Neural cell (in vitro differentiated cells): ENCODE results near the gene RIPOR2. TPM values are rescaled to one million over a fixed set of nuclear protein-coding genes. Genes with fewer than 3 reads are reported as not detected.

ENCODE experiments used
- H2AFZ ChIP-seq: fragments of 200-600, 300-800 bp; sonication (generic), shearing (Covaris generic); 2 replicates; pipeline ENCODE4 v1.6.0; 2014; ENCODE audit warnings: low read depth, mild to moderate bottlenecking, antibody characterized with exemption, low read length, moderate library complexity
- H3F3A ChIP-seq: fragments of 200-600 bp; shearing (Covaris generic); 2 replicates; pipeline ENCODE4 v1.6.1; 2016; ENCODE audit warnings: mild to moderate bottlenecking, moderate library complexity, mixed read lengths, antibody characterized with exemption, low read length; ENCODE audit not compliant: insufficient read depth, poor library complexity, severe bottlenecking
- H3K27ac ChIP-seq: fragments of 200-600, 300-800 bp; sonication (generic), shearing (Covaris generic); 2 replicates; pipeline ENCODE4 v1.5.1; 2014; ENCODE audit warnings: mild to moderate bottlenecking, low read length, moderate library complexity
- H3K27me3 ChIP-seq: fragments of 300-800, 200-600 bp; sonication (generic), shearing (Covaris generic); 2 replicates; pipeline ENCODE4 v1.6.0; 2014; ENCODE audit warnings: mild to moderate bottlenecking, low read depth, low read length, moderate library complexity; ENCODE audit not compliant: insufficient read depth
- H3K36me3 ChIP-seq: fragments of 300-800, 200-600 bp; sonication (generic), shearing (Covaris generic); 2 replicates; pipeline ENCODE4 v1.5.1; 2014; ENCODE audit warnings: mild to moderate bottlenecking, antibody characterized with exemption, low read length, moderate library complexity; ENCODE audit not compliant: insufficient read depth
- H3K4me2 ChIP-seq: fragments of 300-800, 200-600 bp; sonication (generic), shearing (Covaris generic); 2 replicates; pipeline ENCODE4 v1.6.0; 2014; ENCODE audit warnings: mild to moderate bottlenecking, low read length
- H3K4me3 ChIP-seq: fragments of 300-800, 200-600 bp; sonication (generic), shearing (Covaris generic); 2 replicates; pipeline ENCODE4 v1.5.1; 2014; ENCODE audit warnings: mild to moderate bottlenecking, low read length, moderate library complexity
- H3K79me2 ChIP-seq: fragments of 200-600 bp; shearing (Covaris generic); replicated peaks from 2 replicates; pipeline ENCODE4 v1.6.0; 2014; ENCODE audit warnings: mild to moderate bottlenecking, low read length, moderate library complexity; ENCODE audit not compliant: insufficient read depth
- H3K9ac ChIP-seq: fragments of 300-800, 200-600 bp; sonication (generic), shearing (Covaris generic); 2 replicates; pipeline ENCODE4 v1.6.1; 2016; ENCODE audit warnings: mild to moderate bottlenecking, low read length, mixed read lengths
- H3K9me2 ChIP-seq: fragments of 200-600 bp; shearing (Covaris generic); 2 replicates; pipeline ENCODE4 v1.6.1; 2016; ENCODE audit warnings: mild to moderate bottlenecking, low read length, mixed read lengths; ENCODE audit not compliant: insufficient read depth
- H3K9me3 ChIP-seq: fragments of 200-600, 300-800 bp; sonication (generic), shearing (Covaris generic); 2 replicates; pipeline ENCODE4 v1.6.1; 2016; ENCODE audit warnings: mild to moderate bottlenecking, mixed run types, low read length, moderate library complexity, mixed read lengths
- H4K20me1 ChIP-seq: fragments of 200-600 bp; shearing (Covaris generic); 2 replicates; pipeline ENCODE4 v1.6.1; 2016; ENCODE audit warnings: mild to moderate bottlenecking, mixed run types; ENCODE audit not compliant: insufficient read depth
- CTCF ChIP-seq: fragments of 450-650 bp; IDR thresholded peaks from 2 replicates; pipeline ENCODE4 v1.5.1; 2014; ENCODE audit warnings: antibody characterized with exemption, mild to moderate bottlenecking, moderate library complexity; ENCODE audit not compliant: poor library complexity, severe bottlenecking
- EP300 ChIP-seq: fragments of 450-650 bp; conservative IDR thresholded peaks from 2 replicates; pipeline ENCODE4 v1.6.1; 2014; ENCODE audit warnings: antibody characterized with exemption, mild to moderate bottlenecking, moderate library complexity; ENCODE audit not compliant: poor library complexity, severe bottlenecking
- EZH2 ChIP-seq: fragments of 200-600, 300-800 bp; shearing (Covaris generic), sonication (generic); IDR thresholded peaks from 2 replicates; pipeline ENCODE4 v1.6.1; 2014; ENCODE audit warnings: antibody characterized with exemption, low read length, borderline replicate concordance, mild to moderate bottlenecking; ENCODE audit not compliant: insufficient read depth, poor library complexity, severe bottlenecking
- MXI1 ChIP-seq: fragments of 450-650 bp; conservative IDR thresholded peaks from 2 replicates; pipeline ENCODE4 v1.6.1; 2014; ENCODE audit warnings: antibody characterized with exemption, mild to moderate bottlenecking; ENCODE audit not compliant: poor library complexity, severe bottlenecking
- POLR2AphosphoS5 ChIP-seq: IDR thresholded peaks from 2 replicates; pipeline ENCODE4 v1.6.1; 2012
- RAD21 ChIP-seq: fragments of 450-650 bp; conservative IDR thresholded peaks from 2 replicates; pipeline ENCODE4 v1.6.1; 2014; ENCODE audit warnings: antibody characterized with exemption, mild to moderate bottlenecking, moderate library complexity
- SMC3 ChIP-seq: fragments of 450-650 bp; conservative IDR thresholded peaks from 2 replicates; pipeline ENCODE4 v1.6.1; 2014; ENCODE audit warnings: antibody characterized with exemption, mild to moderate bottlenecking, moderate library complexity; ENCODE audit not compliant: poor library complexity
- TAF1 ChIP-seq: IDR thresholded peaks from 2 replicates; pipeline ENCODE4 v1.6.1; 2012; ENCODE audit warnings: low read depth
- polyA plus RNA-seq: library from polyadenylated mRNA; depleted of rRNA; stranded (reverse); fragments of >200 nt; gene quantifications from 2 replicates; pipeline ENCODE4 v1.2.3, GENCODE V29; 2014
- TF ChIP-seq, protein P1 (sequence below): IDR thresholded peaks from 2 replicates; pipeline ENCODE4 v1.6.1; 2012; ENCODE audit warnings: borderline replicate concordance

Gene RIPOR2
- polyA plus RNA-seq, 1 donor from 2014 or later: 83.8 TPM

DNA sequence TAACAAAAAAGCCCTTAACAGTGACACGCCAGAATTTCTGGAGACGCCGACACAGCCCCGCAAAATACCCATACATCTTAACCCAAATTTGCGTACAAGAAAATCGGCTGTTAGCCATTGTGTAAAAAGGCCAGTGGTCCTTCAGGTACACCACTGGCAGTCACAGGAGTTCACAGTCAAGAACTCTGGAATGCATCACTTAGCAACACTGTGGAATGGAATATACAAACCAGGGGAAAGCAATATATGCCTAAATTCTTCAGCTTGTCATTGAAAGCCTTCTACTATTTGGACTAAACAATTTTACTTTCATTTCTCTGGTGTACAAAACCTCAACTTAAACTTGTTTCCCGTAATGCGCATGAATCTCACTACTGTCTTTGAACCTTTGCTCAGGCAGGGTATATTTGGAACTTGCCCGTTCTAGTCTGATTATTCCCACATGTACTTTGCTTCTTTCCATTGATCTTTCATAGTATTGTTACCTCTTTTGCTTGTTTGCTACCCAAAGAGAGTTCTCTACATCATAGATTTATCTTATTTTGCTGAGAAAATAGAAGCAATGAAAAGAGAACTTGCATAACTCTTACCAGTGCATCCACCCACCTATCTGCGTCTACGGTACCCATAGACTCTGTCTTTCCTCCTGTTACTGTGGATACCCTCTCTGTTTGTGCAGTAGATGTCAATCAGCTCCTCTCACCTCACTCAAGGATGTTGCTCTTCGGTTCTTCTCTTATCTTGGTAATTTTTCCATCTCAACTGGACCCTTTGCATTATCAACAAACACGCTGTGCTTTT is 136.8 kb downstream of the RIPOR2 start, which contains the start of gene ARMH2:
Gene ARMH2, minus strand, starts transcription at position 178 of the 801 bp plus-strand sequence. Its CDS starts 60 bp downstream, at position 118.
- H3K4me2 ChIP-seq: no peak within 1 kb of the TSS

GRCh38 chr6:24797596-24798216 is 138.1 kb downstream of the RIPOR2 start:
- Histone ChIP-seq H3K36me3 (no peaks in the 10 kb centered on the region), H3K4me3 (no peak overlapping the region), H3F3A (no peaks in the 10 kb centered on the region), H3K27me3 (no peaks in the 10 kb centered on the region), H3K79me2 (no peaks in the 10 kb centered on the region), H3K9me2 (no peaks in the 10 kb centered on the region), H3K9ac (no peak overlapping the region), H4K20me1 (no peaks in the 10 kb centered on the region), H3K9me3 (no peaks in the 10 kb centered on the region), H2AFZ (no peak overlapping the region), H3K27ac (no peak overlapping the region), H3K4me2 (no peak overlapping the region)
- TF ChIP-seq SMC3: no peak
- no peak for TF ChIP-seq MXI1
- TF ChIP-seq RAD21: no peak
- TF ChIP-seq POLR2AphosphoS5: no peak
- TF ChIP-seq TAF1: no peak
- no peak for TF ChIP-seq EP300

More for the DNA sequence above, 136.8 kb downstream of the RIPOR2 start, which contains the start of gene ARMH2:
- no peak for TF ChIP-seq POLR2AphosphoS5
- no peak for TF ChIP-seq SMC3
- TF ChIP-seq CTCF: no peak
- no peak for TF ChIP-seq EZH2
- no peak for TF ChIP-seq MXI1
- no peak for TF ChIP-seq EP300
- TF ChIP-seq TAF1: no peak
- TF ChIP-seq RAD21: no peak
- TF ChIP-seq, protein P1, sequence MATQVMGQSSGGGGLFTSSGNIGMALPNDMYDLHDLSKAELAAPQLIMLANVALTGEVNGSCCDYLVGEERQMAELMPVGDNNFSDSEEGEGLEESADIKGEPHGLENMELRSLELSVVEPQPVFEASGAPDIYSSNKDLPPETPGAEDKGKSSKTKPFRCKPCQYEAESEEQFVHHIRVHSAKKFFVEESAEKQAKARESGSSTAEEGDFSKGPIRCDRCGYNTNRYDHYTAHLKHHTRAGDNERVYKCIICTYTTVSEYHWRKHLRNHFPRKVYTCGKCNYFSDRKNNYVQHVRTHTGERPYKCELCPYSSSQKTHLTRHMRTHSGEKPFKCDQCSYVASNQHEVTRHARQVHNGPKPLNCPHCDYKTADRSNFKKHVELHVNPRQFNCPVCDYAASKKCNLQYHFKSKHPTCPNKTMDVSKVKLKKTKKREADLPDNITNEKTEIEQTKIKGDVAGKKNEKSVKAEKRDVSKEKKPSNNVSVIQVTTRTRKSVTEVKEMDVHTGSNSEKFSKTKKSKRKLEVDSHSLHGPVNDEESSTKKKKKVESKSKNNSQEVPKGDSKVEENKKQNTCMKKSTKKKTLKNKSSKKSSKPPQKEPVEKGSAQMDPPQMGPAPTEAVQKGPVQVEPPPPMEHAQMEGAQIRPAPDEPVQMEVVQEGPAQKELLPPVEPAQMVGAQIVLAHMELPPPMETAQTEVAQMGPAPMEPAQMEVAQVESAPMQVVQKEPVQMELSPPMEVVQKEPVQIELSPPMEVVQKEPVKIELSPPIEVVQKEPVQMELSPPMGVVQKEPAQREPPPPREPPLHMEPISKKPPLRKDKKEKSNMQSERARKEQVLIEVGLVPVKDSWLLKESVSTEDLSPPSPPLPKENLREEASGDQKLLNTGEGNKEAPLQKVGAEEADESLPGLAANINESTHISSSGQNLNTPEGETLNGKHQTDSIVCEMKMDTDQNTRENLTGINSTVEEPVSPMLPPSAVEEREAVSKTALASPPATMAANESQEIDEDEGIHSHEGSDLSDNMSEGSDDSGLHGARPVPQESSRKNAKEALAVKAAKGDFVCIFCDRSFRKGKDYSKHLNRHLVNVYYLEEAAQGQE: no peak
- no peak within 1 kb of the TSS for H2AFZ ChIP-seq
- H3K27ac ChIP-seq: no peak within 1 kb of the TSS
- H3K4me3 ChIP-seq: no peak within 1 kb of the TSS
- H3F3A ChIP-seq: no peaks in the 10 kb centered on the region
- no peaks in the 10 kb centered on the region for H3K79me2 ChIP-seq
- no peaks in the 10 kb centered on the region for H3K36me3 ChIP-seq
- no peaks in the 10 kb centered on the region for H3K9me2 ChIP-seq
- H3K9ac ChIP-seq: no peak within 1 kb of the TSS
- no peaks in the 10 kb centered on the region for H4K20me1 ChIP-seq
- H3K27me3 ChIP-seq: no peaks in the 10 kb centered on the region
- H3K9me3 ChIP-seq: no peaks in the 10 kb centered on the region
